Measurements from ENCODE around the gene ZNF585A. TPM values are rescaled to one million over a fixed set of nuclear protein-coding genes. Genes with fewer than 3 reads are reported as not detected.

The ZNF585A gene
- total RNA-seq: 8.7 TPM

DNA sequence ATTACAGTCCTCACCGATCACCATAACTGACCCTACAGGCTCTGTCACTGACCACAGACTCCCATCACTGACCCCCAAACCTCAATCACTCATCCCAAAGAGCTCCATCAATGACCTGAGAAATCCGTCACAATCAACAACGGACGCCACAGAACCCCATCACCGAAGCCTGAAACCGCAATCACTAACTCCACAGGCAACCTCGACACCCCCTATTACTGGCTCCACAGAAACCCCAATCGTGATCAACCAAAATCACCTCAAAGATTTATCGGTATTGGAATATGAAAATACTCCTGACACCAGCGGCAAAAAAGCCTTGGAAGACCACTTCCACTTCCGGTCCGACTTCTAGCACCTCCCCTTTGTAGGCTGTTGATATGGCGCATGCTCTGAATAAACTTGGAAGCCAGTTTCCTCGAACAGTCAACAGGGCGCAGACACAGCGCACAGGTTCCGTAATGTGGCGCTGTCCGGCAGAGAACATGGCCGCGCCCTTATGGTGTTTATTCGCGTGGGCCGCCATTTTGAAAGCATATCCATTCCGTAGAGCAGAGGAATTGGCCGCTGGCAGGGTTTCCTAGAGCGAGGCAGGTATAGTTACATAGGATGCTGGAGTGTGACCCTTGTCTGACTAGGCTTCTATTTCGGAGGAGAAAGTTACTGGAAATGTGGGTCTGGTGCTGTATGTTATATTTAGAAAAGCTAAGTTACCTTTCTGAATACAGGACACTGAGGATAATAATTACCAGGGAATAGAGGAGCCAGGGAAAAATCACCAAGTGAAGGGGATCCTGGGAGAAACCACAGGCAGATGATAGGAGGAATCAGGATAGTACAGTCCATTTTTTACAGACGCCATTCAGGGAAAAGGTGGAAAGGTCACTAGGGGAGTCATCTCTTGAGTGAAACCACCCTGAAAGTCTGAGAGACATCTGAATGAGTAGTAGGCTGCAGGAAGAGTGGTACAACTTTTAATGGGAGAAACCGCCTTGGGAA is at the start of gene ZNF585A:
ZNF585A (minus strand) TSS at position 328 of the 999 bp plus-strand sequence. CDS start 2,785 bp downstream, outside the sequence.

DNA sequence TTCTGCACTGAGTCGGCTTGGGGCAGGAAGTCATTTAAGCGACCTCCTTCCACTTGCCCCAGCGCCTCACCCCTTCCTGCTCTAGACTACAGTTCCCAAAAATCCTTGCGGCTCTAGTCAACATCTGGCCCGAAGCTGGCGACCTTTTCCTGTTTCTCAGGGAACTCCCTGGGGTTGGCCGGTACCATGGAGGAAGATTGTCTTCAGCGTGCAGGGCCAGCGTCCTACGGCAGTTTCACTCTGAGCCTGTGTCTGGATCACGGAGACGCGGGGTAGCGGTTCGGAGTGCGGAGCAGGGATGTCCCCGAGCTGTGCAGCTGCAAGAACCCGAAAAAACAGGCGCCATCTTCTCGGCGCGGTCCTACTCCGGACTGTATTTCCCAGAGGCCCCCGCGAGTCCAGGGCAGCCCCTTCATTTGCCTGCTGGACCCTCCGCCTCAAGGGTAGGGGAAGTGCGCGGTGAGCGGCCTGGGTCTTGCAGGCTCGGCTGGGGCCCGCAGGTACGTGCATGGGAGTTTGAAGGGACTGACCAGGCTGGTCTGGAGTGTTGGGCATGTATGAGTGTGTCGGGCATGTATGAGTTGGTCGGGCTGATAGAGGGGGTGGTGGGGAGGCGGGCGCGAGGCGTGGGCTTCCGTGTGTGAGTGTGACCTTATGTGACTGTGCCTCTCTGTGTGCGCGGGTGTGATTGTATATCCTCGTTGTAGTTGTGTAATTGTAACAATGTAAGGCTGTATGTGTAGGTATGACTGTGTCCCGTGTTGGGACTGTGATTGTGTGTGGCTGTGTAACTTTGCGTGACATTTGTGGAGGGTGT is 45.5 kb upstream of the ZNF585A start, which contains the start of gene ZNF383:
ZNF383 (plus strand) TSS at position 440 of the 817 bp plus-strand sequence. CDS start 12,240 bp downstream, outside the sequence.

Other genes starting within 250 kb of the ZNF585A start
- 16.2 TPM for gene ZNF420, start 94.3 kb downstream of the ZNF585A start, total RNA-seq
- gene ZNF585B, start 37.8 kb upstream of the ZNF585A start, total RNA-seq: 19.7 TPM
- gene ZNF383, start 45.5 kb upstream of the ZNF585A start, total RNA-seq: 14.0 TPM
- gene ZNF527, start 198.4 kb upstream of the ZNF585A start, total RNA-seq: 9.6 TPM